A673 (cell line): Measurements from ENCODE around the gene TRIL. TPM values are rescaled to one million over a fixed set of nuclear protein-coding genes. Genes with fewer than 3 reads are reported as not detected.

ENCODE experiments used
- Bru-seq: library from RNA; stranded (reverse); fragments of 400-500 nt; gene quantifications from one replicate; lab custom pipeline; 2021; lab: Mats Ljungman, UMichigan
- BruChase-seq, 2 experiments: library from RNA; stranded (reverse); fragments of 400-500 nt; gene quantifications; one replicate each; lab custom pipeline; 2021; lab: Mats Ljungman, UMichigan
- BruUV-seq: library from RNA; stranded (reverse); fragments of 400-500 nt; replicated peaks from 2 replicates; lab custom pipeline; 2021; lab: Mats Ljungman, UMichigan
- CTCF ChIA-PET: fragments of 300-600 bp; sonication (Branson Sonifier 250); formaldehyde crosslinking; loops from one replicate; lab custom pipeline; 2022; ENCODE audit warnings: antibody characterized with exemption; lab: Charles Lee
- POLR2A ChIA-PET: fragments of 300-600 bp; sonication (Branson Sonifier 250); formaldehyde crosslinking; loops from one replicate; lab custom pipeline; 2022; ENCODE audit warnings: antibody characterized with exemption; ENCODE audit not compliant: low non-redundant PET; lab: Charles Lee
- DNase-seq: peaks from one replicate; pipeline ENCODE4 v3.0.0-alpha.2; 2015; ENCODE audit warnings: low spot score
- H3K27ac ChIP-seq: fragments of 200-600 bp; sonication (generic); 2 replicates; pipeline ENCODE4 v1.5.1; 2016; ENCODE audit warnings: mixed run types, low read depth, mild to moderate bottlenecking, mixed read lengths, antibody characterized with exemption, low read length; ENCODE audit not compliant: poor library complexity, severe bottlenecking
- H3K27me3 ChIP-seq: fragments of 200-600 bp; sonication (generic); replicated peaks from 2 replicates; pipeline ENCODE4 v1.6.1; 2017; ENCODE audit warnings: mixed run types, low read depth, mild to moderate bottlenecking, mixed read lengths, antibody characterized with exemption, low read length; ENCODE audit not compliant: insufficient read depth, poor library complexity
- H3K36me3 ChIP-seq: fragments of 200-600 bp; sonication (generic); 2 replicates; pipeline ENCODE4 v1.6.1; 2016; ENCODE audit warnings: mixed run types, mild to moderate bottlenecking, mixed read lengths, antibody characterized with exemption, low read length; ENCODE audit not compliant: insufficient read depth, poor library complexity, severe bottlenecking
- H3K4me1 ChIP-seq: fragments of 200-600 bp; sonication (generic); 2 replicates; pipeline ENCODE4 v1.6.1; 2017; ENCODE audit warnings: mixed run types, mild to moderate bottlenecking, mixed read lengths, antibody characterized with exemption, low read length; ENCODE audit not compliant: insufficient read depth, poor library complexity, severe bottlenecking
- H3K4me3 ChIP-seq: fragments of 200-600 bp; sonication (generic); 2 replicates; pipeline ENCODE4 v1.5.1; 2016; ENCODE audit warnings: low read depth, mixed run types, mild to moderate bottlenecking, mixed read lengths, low read length; ENCODE audit not compliant: poor library complexity, severe bottlenecking
- H3K9me3 ChIP-seq: fragments of 200-600 bp; sonication (generic); 2 replicates; pipeline ENCODE4 v1.6.1; 2016; ENCODE audit warnings: mixed run types, low read depth, mild to moderate bottlenecking, mixed read lengths, antibody characterized with exemption, low read length; ENCODE audit not compliant: poor library complexity, severe bottlenecking
- CTCF ChIP-seq: fragments of 300-800, 200-600 bp; sonication (generic); conservative IDR thresholded peaks from 2 replicates; pipeline ENCODE4 v1.5.1; 2017; ENCODE audit warnings: low read depth, mild to moderate bottlenecking, antibody characterized with exemption, low read length, moderate library complexity, mixed read lengths
- EZH2 ChIP-seq: fragments of 200-600 bp; sonication (generic); IDR thresholded peaks from 2 replicates; pipeline ENCODE4 v1.6.1; 2017; ENCODE audit warnings: borderline replicate concordance, low read depth, mild to moderate bottlenecking, mixed read lengths, antibody characterized with exemption, low read length; ENCODE audit not compliant: poor library complexity, severe bottlenecking
- intact Hi-C: fragments of 100-400 bp; cut with micrococcal nuclease; formaldehyde crosslinking; loops from one replicate; pipeline ENCODE4 v1.10.0; 2022; ENCODE audit not compliant: unreplicated experiment
- long read RNA-seq: library from polyadenylated mRNA; stranded (forward); transcript quantifications from one replicate; pipeline ENCODE4 v2.0.0, GENCODE V29; 2022
- total RNA-seq: library from RNA; stranded (reverse); gene quantifications from 2 replicates; pipeline ENCODE4 v1.2.3, GENCODE V29; 2021

Gene TRIL
- 4.8 and 9.2 TPM in 2 replicates for total RNA-seq
- percentile 51 among the genes with signal in this experiment for Bru-seq, nascent RNA
- BruChase-seq, experiment 1, labeled RNA remaining after a 2-hour chase, result percentile 83 among the genes with signal in this experiment
- percentile 71 among the genes with signal in this experiment for BruChase-seq, experiment 2, labeled RNA remaining after a 6-hour chase
- long read RNA-seq, full-length matches to known transcripts, result 32 of 32 reads
- long read RNA-seq, partial matches to known transcripts, result 0 of 32 reads
- long read RNA-seq, other reads (novel, unspliced or antisense), result 0 of 32 reads

GRCh38 chr7:28958235-28958979 is at the start of gene TRIL:
Gene TRIL, minus strand, starts transcription at chr7:28958330. Its CDS starts 284 bp downstream, at chr7:28958046.
- TF ChIP-seq CTCF (no peak), EZH2 (no peak)
- peak; percentile 84 for DNase-seq
- intact Hi-C loops, result no loop called here
- Histone ChIP-seq H3K36me3 (no peaks in the 10 kb centered on the region), H3K4me3 (peak within 1 kb of the TSS; percentile 71), H3K9me3 (no peaks in the 10 kb centered on the region), H3K27me3 (peaks cover 5% of the 10 kb centered on the region), H3K4me1 (peaks cover 47% of the 10 kb centered on the region), H3K27ac (no peak within 1 kb of the TSS)
- ChIA-PET POLR2A (interaction anchor here (0.6 to 0.8 kb wide), 2 partner anchors 9 to 362 kb away, joined by 4 to 11 read pairs; no protein-coding TSS in a partner anchor), CTCF (interaction anchor here (0.6 to 2.7 kb wide), 5 partner anchors 25 to 148 kb away, joined by 3 to 26 read pairs (median 9); no protein-coding TSS in a partner anchor)
- BruUV-seq, result no TSS peak

GRCh38 chr7:29007127-29007526 is 49.0 kb upstream of the TRIL start:
- DNase-seq, result no peak
- Histone ChIP-seq H3K4me3 (no peak overlapping the region), H3K9me3 (no peaks in the 10 kb centered on the region), H3K36me3 (no peaks in the 10 kb centered on the region), H3K4me1 (no peaks in the 10 kb centered on the region), H3K27ac (no peak overlapping the region), H3K27me3 (no peaks in the 10 kb centered on the region)
- ChIA-PET CTCF (no interaction called here), POLR2A (no interaction called here)
- BruUV-seq, result no TSS peak
- intact Hi-C loops, result no loop called here
- no peak for TF ChIP-seq EZH2
- TF ChIP-seq CTCF, result no peak

- Histone ChIP-seq H3K9me3 (no peaks in the 10 kb centered on the region), H3K36me3 (no peaks in the 10 kb centered on the region), H3K4me1 (no peaks in the 10 kb centered on the region), H3K4me3 (no peak overlapping the region), H3K27me3 (no peaks in the 10 kb centered on the region), H3K27ac (no peak overlapping the region)
- intact Hi-C loops, result no loop called here
- no peak for DNase-seq
- CTCF ChIA-PET, result no interaction called here
- TF ChIP-seq EZH2, result no peak
- TF ChIP-seq CTCF, result no peak
- no TSS peak for BruUV-seq
- POLR2A ChIA-PET, result no interaction called here
Measured at GRCh38 chr7:29005829-29006228, 47.7 kb upstream of the TRIL start.
